ENCODE measurements around the gene RNF213.
"Not testable (repeated sequence)": the region's sequence is repeated elsewhere in the genome, so short reads cannot be mapped to it uniquely, and the experiment has no call there.

RNF213 gene

GRCh38 chr17:80323982-80324381 is 63.3 kb downstream of the RNF213 start:
- H3K36me3 ChIP-seq (ENCODE audit: control insufficient read depth in 2 of 2, insufficient read depth in 2 of 2, low read length in 2 of 2): peaks cover 46 to 68% of the 10 kb centered on the region in 2 donors
- no peaks in the 10 kb centered on the region for H3K27me3 ChIP-seq (ENCODE audit: control insufficient read depth in 2 of 2, insufficient read depth in 2 of 2, low read length in 2 of 2)
- H3K9ac ChIP-seq (ENCODE audit: low read depth in 1 of 2, low read length in 2 of 2): no peak overlapping the region
- H3K4me3 ChIP-seq (ENCODE audit: low read length in 2 of 2): no peak overlapping the region
- no peaks in the 10 kb centered on the region for H3K4me1 ChIP-seq (ENCODE audit: control insufficient read depth in 2 of 2, insufficient read depth in 2 of 2, low read length in 2 of 2)
- H3K9me3 ChIP-seq (ENCODE audit: control insufficient read depth in 2 of 2, low read length in 2 of 2): no peaks in the 10 kb centered on the region
- H3K27ac ChIP-seq (ENCODE audit: low read depth in 2 of 2, low read length in 2 of 2): no peak overlapping the region

GRCh38 chr17:80327518-80327917 is 66.9 kb downstream of the RNF213 start:
- Histone ChIP-seq H3K27ac (ENCODE audit: low read depth in 2 of 2, low read length in 2 of 2) (no peak overlapping the region), H3K4me1 (ENCODE audit: control insufficient read depth in 2 of 2, insufficient read depth in 2 of 2, low read length in 2 of 2) (no peaks in the 10 kb centered on the region), H3K4me3 (ENCODE audit: low read length in 2 of 2) (no peak overlapping the region), H3K9ac (ENCODE audit: low read depth in 1 of 2, low read length in 2 of 2) (no peak overlapping the region), H3K27me3 (ENCODE audit: control insufficient read depth in 2 of 2, insufficient read depth in 2 of 2, low read length in 2 of 2) (no peaks in the 10 kb centered on the region), H3K9me3 (ENCODE audit: control insufficient read depth in 2 of 2, low read length in 2 of 2) (no peaks in the 10 kb centered on the region), H3K36me3 (ENCODE audit: control insufficient read depth in 2 of 2, insufficient read depth in 2 of 2, low read length in 2 of 2) (peaks cover 50 to 74% of the 10 kb centered on the region in 2 donors)

GRCh38 chr17:80328634-80329380 is 68.2 kb downstream of the RNF213 start:
- H3K36me3 ChIP-seq (ENCODE audit: control insufficient read depth in 2 of 2, insufficient read depth in 2 of 2, low read length in 2 of 2): peaks cover 51 to 77% of the 10 kb centered on the region in 2 donors
- H3K4me3 ChIP-seq (ENCODE audit: low read length in 2 of 2): no peak overlapping the region
- H3K27me3 ChIP-seq (ENCODE audit: control insufficient read depth in 2 of 2, insufficient read depth in 2 of 2, low read length in 2 of 2): no peaks in the 10 kb centered on the region
- H3K27ac ChIP-seq (ENCODE audit: low read depth in 2 of 2, low read length in 2 of 2): no peak overlapping the region
- no peak overlapping the region for H3K9ac ChIP-seq (ENCODE audit: low read depth in 1 of 2, low read length in 2 of 2)
- H3K9me3 ChIP-seq (ENCODE audit: control insufficient read depth in 2 of 2, low read length in 2 of 2): no peaks in the 10 kb centered on the region
- no peaks in the 10 kb centered on the region for H3K4me1 ChIP-seq (ENCODE audit: control insufficient read depth in 2 of 2, insufficient read depth in 2 of 2, low read length in 2 of 2)

- not testable (repeated sequence) for H3K4me1 ChIP-seq (ENCODE audit: control insufficient read depth in 2 of 2, insufficient read depth in 2 of 2, low read length in 2 of 2); H3K4me3 ChIP-seq (ENCODE audit: low read length in 2 of 2); H3K27ac ChIP-seq (ENCODE audit: low read depth in 2 of 2, low read length in 2 of 2); H3K9ac ChIP-seq (ENCODE audit: low read depth in 1 of 2, low read length in 2 of 2); H3K9me3 ChIP-seq (ENCODE audit: control insufficient read depth in 2 of 2, low read length in 2 of 2); H3K27me3 ChIP-seq (ENCODE audit: control insufficient read depth in 2 of 2, insufficient read depth in 2 of 2, low read length in 2 of 2)
- peaks cover 57 to 83% of the 10 kb centered on the region in 2 donors for H3K36me3 ChIP-seq (ENCODE audit: control insufficient read depth in 2 of 2, insufficient read depth in 2 of 2, low read length in 2 of 2)
Measured at GRCh38 chr17:80329421-80329820, 68.8 kb downstream of the RNF213 start.

GRCh38 chr17:80330276-80330675 is 69.6 kb downstream of the RNF213 start:
- Histone ChIP-seq H3K27ac (ENCODE audit: low read depth in 2 of 2, low read length in 2 of 2) (no peak overlapping the region), H3K4me1 (ENCODE audit: control insufficient read depth in 2 of 2, insufficient read depth in 2 of 2, low read length in 2 of 2) (no peaks in the 10 kb centered on the region), H3K27me3 (ENCODE audit: control insufficient read depth in 2 of 2, insufficient read depth in 2 of 2, low read length in 2 of 2) (no peaks in the 10 kb centered on the region), H3K9ac (ENCODE audit: low read depth in 1 of 2, low read length in 2 of 2) (no peak overlapping the region), H3K4me3 (ENCODE audit: low read length in 2 of 2) (no peak overlapping the region), H3K9me3 (ENCODE audit: control insufficient read depth in 2 of 2, low read length in 2 of 2) (no peaks in the 10 kb centered on the region), H3K36me3 (ENCODE audit: control insufficient read depth in 2 of 2, insufficient read depth in 2 of 2, low read length in 2 of 2) (peaks cover 55 to 80% of the 10 kb centered on the region in 2 donors)

GRCh38 chr17:80330938-80331337 is 70.3 kb downstream of the RNF213 start:
- H3K4me3 ChIP-seq (ENCODE audit: low read length in 2 of 2); H3K27ac ChIP-seq (ENCODE audit: low read depth in 2 of 2, low read length in 2 of 2); H3K9me3 ChIP-seq (ENCODE audit: control insufficient read depth in 2 of 2, low read length in 2 of 2); H3K27me3 ChIP-seq (ENCODE audit: control insufficient read depth in 2 of 2, insufficient read depth in 2 of 2, low read length in 2 of 2); H3K4me1 ChIP-seq (ENCODE audit: control insufficient read depth in 2 of 2, insufficient read depth in 2 of 2, low read length in 2 of 2); H3K9ac ChIP-seq (ENCODE audit: low read depth in 1 of 2, low read length in 2 of 2): not testable (repeated sequence)
- peaks cover 57 to 82% of the 10 kb centered on the region in 2 donors for H3K36me3 ChIP-seq (ENCODE audit: control insufficient read depth in 2 of 2, insufficient read depth in 2 of 2, low read length in 2 of 2)

GRCh38 chr17:80331820-80332219 is 71.2 kb downstream of the RNF213 start:
- Histone ChIP-seq H3K9ac (ENCODE audit: low read depth in 1 of 2, low read length in 2 of 2) (no peak overlapping the region), H3K4me3 (ENCODE audit: low read length in 2 of 2) (no peak overlapping the region), H3K36me3 (ENCODE audit: control insufficient read depth in 2 of 2, insufficient read depth in 2 of 2, low read length in 2 of 2) (peaks cover 58 to 79% of the 10 kb centered on the region in 2 donors), H3K4me1 (ENCODE audit: control insufficient read depth in 2 of 2, insufficient read depth in 2 of 2, low read length in 2 of 2) (no peaks in the 10 kb centered on the region), H3K27ac (ENCODE audit: low read depth in 2 of 2, low read length in 2 of 2) (peak overlapping the region in 1 of 2 donors; percentile 14), H3K9me3 (ENCODE audit: control insufficient read depth in 2 of 2, low read length in 2 of 2) (no peaks in the 10 kb centered on the region), H3K27me3 (ENCODE audit: control insufficient read depth in 2 of 2, insufficient read depth in 2 of 2, low read length in 2 of 2) (no peaks in the 10 kb centered on the region)

- no peaks in the 10 kb centered on the region for H3K27me3 ChIP-seq (ENCODE audit: control insufficient read depth in 2 of 2, insufficient read depth in 2 of 2, low read length in 2 of 2)
- H3K36me3 ChIP-seq (ENCODE audit: control insufficient read depth in 2 of 2, insufficient read depth in 2 of 2, low read length in 2 of 2): peaks cover 74% of the 10 kb centered on the region in 2 donors
- no peak overlapping the region for H3K27ac ChIP-seq (ENCODE audit: low read depth in 2 of 2, low read length in 2 of 2)
- H3K4me3 ChIP-seq (ENCODE audit: low read length in 2 of 2): no peak overlapping the region
- no peaks in the 10 kb centered on the region for H3K9me3 ChIP-seq (ENCODE audit: control insufficient read depth in 2 of 2, low read length in 2 of 2)
- H3K9ac ChIP-seq (ENCODE audit: low read depth in 1 of 2, low read length in 2 of 2): no peak overlapping the region
- peaks cover 0 to 5% of the 10 kb centered on the region in 2 donors for H3K4me1 ChIP-seq (ENCODE audit: control insufficient read depth in 2 of 2, insufficient read depth in 2 of 2, low read length in 2 of 2)
Measured at GRCh38 chr17:80337195-80337895, 76.7 kb downstream of the RNF213 start.

GRCh38 chr17:80339118-80339517 is 78.5 kb downstream of the RNF213 start:
- Histone ChIP-seq H3K9me3 (ENCODE audit: control insufficient read depth in 2 of 2, low read length in 2 of 2) (no peaks in the 10 kb centered on the region), H3K9ac (ENCODE audit: low read depth in 1 of 2, low read length in 2 of 2) (no peak overlapping the region), H3K4me1 (ENCODE audit: control insufficient read depth in 2 of 2, insufficient read depth in 2 of 2, low read length in 2 of 2) (peaks cover 0 to 5% of the 10 kb centered on the region in 2 donors), H3K4me3 (ENCODE audit: low read length in 2 of 2) (no peak overlapping the region), H3K27me3 (ENCODE audit: control insufficient read depth in 2 of 2, insufficient read depth in 2 of 2, low read length in 2 of 2) (no peaks in the 10 kb centered on the region), H3K27ac (ENCODE audit: low read depth in 2 of 2, low read length in 2 of 2) (peak overlapping the region; percentile 25 to 43), H3K36me3 (ENCODE audit: control insufficient read depth in 2 of 2, insufficient read depth in 2 of 2, low read length in 2 of 2) (peaks cover 73 to 75% of the 10 kb centered on the region in 2 donors)

GRCh38 chr17:80339731-80340456 is 79.2 kb downstream of the RNF213 start:
- no peak overlapping the region for H3K9ac ChIP-seq (ENCODE audit: low read depth in 1 of 2, low read length in 2 of 2)
- H3K4me1 ChIP-seq (ENCODE audit: control insufficient read depth in 2 of 2, insufficient read depth in 2 of 2, low read length in 2 of 2): peaks cover 0 to 5% of the 10 kb centered on the region in 2 donors
- H3K9me3 ChIP-seq (ENCODE audit: control insufficient read depth in 2 of 2, low read length in 2 of 2): no peaks in the 10 kb centered on the region
- no peak overlapping the region for H3K4me3 ChIP-seq (ENCODE audit: low read length in 2 of 2)
- H3K27ac ChIP-seq (ENCODE audit: low read depth in 2 of 2, low read length in 2 of 2): peak overlapping the region in 1 of 2 donors; percentile 43
- peaks cover 79 to 80% of the 10 kb centered on the region in 2 donors for H3K36me3 ChIP-seq (ENCODE audit: control insufficient read depth in 2 of 2, insufficient read depth in 2 of 2, low read length in 2 of 2)
- no peaks in the 10 kb centered on the region for H3K27me3 ChIP-seq (ENCODE audit: control insufficient read depth in 2 of 2, insufficient read depth in 2 of 2, low read length in 2 of 2)
